Colon (tissue), 2 donors: ENCODE results near the gene DTX4.

ENCODE experiments used
- FAIRE-seq: peaks from 2 replicates; lab custom pipeline; 2012; peaks lifted over from hg19 to GRCh38; lab: Jason Lieb, UNC
- donor health status: control.
- donor health status: control.

The DTX4 gene

DNA sequence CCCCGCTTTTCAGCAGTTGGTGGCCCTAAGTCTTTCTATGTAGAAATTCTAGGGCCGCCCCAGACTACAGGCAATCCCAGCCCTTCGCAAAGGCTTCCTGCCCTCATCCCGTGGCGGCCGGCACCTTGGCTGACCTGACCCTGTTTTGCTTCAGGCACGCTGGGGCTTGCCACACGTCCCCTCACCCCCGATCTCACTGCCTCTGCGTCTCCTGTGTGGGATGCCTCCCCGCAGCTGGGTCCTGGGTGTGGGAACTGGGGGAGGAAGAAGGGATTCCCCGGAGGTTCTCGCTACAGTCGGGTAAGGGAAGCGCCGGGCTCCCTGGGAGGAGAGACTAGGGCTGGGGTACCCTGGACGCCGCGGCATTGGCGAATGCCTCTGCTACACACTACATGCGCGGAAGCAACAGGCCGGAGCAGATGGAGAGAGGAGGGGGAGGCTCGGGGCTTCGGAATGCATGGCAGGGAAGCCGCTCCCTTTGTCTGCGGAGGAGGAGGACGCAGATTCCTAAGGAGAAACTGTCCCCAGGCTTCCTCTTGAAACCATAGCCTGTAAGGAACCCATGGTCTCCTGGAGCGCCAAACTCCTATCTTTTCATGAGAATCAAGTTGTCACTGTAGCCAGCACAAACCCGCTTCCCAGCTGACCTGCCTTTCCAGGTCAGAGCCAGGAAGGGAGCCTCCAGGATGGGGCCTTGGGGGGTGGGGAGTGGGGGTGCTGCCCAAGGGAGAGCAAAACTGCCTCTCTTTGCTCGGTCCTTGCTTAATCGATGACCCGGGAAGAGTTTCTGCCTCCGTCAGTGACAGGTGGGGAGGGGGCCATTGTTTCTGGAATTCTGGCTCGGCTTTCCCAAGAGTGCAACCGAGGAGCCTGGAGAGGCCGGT, 1.4 kb downstream of the DTX4 start:
- FAIRE-seq: no peak

GRCh38 chr11:59173964-59174663, 2.2 kb downstream of the DTX4 start:
- FAIRE-seq: no peak

- FAIRE-seq: no peak
These were observed 2.7 kb downstream of the DTX4 start for GRCh38 chr11:59174664-59175033.

DNA sequence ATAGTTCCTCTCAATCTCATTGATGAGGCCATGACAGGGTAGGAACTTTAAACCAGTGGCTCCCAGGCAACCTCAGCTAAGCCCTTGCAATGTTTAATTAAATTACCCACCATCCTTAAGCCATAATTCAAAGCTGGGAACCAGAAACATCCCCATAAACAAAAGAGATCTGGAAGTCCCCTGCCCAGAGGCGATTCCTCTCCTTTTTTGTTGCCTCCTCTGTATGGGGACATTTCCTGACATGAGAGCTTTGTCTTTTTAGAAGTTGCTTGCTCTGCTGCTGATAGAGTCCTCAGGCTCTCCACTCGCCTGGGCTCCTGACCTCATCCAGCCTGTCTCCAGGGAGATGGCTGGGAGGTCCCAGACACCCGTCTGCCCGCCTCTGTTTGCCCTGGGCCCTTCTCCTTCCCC, 3.2 kb downstream of the DTX4 start:
- FAIRE-seq: no peak

GRCh38 chr11:59176330-59176729, 4.4 kb downstream of the DTX4 start:
- FAIRE-seq: no peak

- FAIRE-seq: no peak
These were observed 6.5 kb downstream of the DTX4 start for GRCh38 chr11:59178402-59178801.

DNA sequence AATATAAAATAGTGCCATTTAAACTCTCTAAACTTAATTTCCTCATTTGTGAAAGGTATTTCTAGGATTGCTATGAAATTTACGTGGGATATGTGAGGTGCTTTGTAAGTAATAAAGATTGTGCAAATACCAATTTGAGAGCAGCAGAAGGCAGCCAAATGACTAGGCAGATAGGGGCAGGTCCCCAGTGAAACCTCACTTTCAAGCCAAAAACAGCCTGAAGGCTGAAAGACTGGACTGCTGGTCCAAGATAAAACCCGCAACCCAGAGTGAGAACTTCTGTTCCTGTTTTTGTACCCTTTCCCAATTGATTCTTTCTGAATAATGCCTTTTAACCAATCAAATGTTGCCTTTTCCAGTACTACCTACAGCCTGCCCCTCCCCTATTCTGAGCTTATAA, 7.2 kb downstream of the DTX4 start:
- no peak for FAIRE-seq

DNA sequence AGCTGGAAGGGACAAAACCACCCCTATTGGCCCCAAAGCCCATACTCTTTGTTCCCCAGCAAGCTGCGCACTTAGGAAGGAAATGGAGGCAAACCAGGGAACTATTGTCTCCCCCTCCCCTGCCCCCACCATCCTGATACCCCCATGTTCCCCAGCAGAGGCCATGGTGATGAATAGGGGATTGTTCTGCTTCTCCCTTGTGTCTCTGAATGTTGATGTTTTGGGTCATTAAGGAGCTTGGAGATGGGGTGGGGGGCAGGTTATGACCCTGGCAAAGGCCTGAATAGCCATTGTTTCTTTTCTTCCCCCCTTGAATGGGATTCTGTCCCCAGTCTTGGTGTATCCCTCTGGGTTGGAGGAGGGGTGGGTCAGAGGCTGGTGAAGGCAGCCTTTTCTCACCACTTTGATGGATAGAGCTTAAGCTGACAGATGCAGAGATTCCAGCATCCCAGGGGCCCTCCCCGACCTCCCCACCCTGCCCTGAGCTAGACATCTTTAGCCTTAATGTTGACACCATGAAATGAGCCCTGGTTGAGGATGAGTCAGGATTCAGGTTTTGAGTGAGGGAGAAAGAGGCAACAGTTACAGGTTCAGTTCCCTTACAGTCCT, 8.3 kb downstream of the DTX4 start:
- no peak for FAIRE-seq

DNA sequence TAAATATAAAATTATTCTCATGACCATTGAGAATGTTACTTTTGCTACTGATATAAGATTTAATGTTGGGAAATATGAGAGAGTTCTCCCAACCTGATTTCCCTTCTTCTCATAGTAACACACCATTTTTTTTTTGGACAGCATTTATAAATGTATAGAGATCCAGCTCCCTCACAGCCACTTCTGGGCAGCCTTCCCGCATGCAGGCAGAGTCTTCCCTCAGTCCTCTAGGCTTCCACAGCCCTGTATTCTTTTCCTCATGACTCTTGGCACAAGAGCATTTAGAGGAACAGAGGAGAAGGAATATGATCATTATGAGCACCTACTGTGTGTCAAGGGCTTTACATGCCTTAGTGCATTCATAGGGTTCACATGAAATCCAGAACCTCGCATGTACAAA, 9.0 kb downstream of the DTX4 start:
- no peak for FAIRE-seq

DNA sequence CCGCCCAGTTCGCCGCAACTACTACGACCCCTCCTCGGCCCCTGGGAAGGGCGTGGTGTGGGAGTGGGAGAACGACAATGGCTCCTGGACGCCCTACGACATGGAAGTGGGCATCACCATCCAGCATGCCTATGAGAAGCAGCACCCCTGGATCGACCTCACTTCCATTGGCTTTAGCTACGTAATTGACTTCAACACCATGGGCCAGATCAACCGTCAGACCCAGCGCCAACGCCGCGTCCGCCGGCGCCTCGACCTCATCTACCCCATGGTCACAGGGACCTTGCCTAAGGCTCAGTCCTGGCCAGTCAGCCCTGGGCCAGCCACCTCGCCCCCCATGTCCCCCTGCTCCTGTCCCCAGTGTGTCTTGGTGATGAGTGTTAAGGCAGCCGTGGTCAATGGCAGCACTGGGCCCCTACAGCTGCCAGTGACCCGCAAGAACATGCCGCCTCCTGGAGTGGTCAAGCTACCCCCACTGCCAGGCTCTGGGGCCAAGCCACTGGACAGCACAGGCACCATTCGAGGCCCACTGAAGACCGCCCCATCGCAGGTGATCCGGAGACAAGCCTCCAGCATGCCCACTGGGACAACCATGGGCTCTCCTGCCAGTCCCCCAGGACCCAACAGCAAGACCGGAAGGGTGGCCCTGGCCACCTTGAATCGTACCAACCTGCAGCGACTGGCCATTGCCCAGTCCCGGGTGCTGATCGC, 10.0 kb downstream of the DTX4 start:
- FAIRE-seq: no peak

- no peak for FAIRE-seq
These were observed 10.7 kb downstream of the DTX4 start for GRCh38 chr11:59182457-59183151.

GRCh38 chr11:59183771-59184170, 11.8 kb downstream of the DTX4 start:
- FAIRE-seq: no peak

DNA sequence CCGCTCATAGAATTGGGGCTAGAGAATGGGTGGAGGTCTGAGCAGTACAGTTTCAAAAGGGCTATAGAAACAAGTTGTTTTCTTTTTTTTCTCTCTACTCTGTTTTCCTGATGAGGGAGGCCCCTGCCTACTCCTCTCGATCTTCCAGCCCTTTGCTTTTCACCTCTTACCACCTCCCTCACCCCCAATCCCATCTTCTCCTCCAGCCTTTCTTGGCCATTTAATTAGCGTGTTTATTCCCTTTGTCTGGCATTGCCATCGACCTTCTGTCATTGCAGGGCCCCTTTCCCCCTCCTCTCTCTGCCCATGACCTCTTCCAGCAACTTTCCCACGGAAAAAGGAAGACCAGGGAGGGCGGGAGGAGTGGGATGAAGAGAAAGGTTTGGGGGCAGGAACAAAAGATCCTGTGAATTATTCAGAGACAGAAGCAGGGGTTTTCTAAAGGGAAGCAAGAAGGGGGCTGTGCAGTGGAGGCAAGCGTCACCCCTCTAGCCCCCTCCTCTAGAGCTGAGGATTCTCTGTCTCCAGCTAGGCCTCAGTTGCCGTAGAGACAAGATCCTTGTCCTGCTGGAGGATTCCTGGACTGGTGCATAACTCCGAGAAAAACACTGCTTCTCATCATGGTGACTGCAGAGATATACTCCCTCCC, 12.9 kb downstream of the DTX4 start:
- FAIRE-seq: no peak

DNA sequence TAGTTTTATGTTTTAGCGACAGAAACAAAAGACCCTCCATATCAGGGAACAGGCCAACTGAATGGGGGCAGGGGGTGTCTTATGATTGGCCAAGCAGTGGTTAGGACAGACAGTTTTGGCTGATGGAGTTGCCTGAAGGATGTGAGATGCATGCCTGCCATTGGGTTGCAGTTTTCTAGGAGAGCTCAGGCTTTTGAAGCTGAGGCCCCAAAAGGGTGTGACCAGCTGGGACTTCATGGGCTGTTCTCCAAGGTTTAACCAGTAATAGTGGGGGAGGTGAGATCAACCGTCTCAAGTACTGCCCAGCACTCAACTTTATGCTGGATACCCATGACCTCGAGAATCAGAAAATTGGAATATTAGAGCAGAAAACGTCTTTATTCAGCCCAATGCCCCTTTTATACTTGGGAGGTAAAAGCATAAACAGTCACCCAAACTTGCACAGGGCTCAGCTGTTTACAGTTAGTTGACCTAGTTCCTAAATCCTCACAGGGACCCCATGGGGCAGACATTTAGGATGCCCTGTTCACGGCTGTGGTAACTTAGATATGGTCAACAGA, 13.5 kb downstream of the DTX4 start:
- no peak for FAIRE-seq

- FAIRE-seq: peak; percentile 33
These were observed 14.2 kb downstream of the DTX4 start for GRCh38 chr11:59186130-59186594.

GRCh38 chr11:59187035-59187434, 15.1 kb downstream of the DTX4 start:
- FAIRE-seq: no peak

GRCh38 chr11:59187587-59187986, 15.7 kb downstream of the DTX4 start:
- FAIRE-seq: no peak

GRCh38 chr11:59188954-59189353, 17.0 kb downstream of the DTX4 start:
- FAIRE-seq: no peak

GRCh38 chr11:59189986-59190385, 18.1 kb downstream of the DTX4 start:
- no peak for FAIRE-seq

- FAIRE-seq: no peak
These were observed 19.2 kb downstream of the DTX4 start for GRCh38 chr11:59191095-59191494.

- FAIRE-seq: no peak
These were observed 20.0 kb downstream of the DTX4 start for GRCh38 chr11:59191890-59192289.
